ENCODE data around the gene TCEAL7.

The TCEAL7 gene

DNA sequence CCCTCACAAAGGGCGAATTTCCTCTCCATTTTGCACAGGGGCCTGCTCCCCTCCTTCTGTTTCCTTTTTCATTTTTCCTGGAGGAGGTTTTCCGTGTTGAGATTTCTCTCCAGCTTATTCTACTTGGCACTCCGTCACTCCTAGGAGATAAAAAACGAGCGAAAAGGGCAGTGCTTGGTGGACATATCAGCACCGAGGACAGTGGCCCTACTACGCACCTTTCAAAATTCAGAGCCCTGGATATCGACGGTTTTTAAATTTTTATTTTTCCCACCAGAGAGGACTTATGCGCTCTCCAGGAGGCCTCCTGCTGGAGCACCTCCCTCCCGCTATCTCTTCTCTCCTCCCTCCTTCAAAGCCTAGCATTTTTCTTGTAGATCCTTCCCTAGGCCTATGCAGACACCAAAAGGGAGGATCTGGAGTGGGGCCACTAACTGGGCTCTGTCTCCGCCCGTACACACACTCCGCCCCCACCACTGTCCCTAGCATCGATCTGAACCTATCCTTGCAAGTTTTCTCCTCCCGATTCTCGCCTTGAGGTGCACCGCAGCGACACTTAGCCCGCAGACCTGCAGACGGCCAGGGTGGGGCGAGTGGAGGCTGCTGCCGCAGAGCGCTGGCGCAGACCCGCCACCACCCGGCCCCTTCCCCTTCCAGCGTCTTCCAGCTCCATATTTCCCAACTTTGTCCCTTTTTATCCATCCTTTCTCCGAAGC is 17.8 kb downstream of the TCEAL7 start:
- TF ChIP-seq TAF1 (IDR thresholded peaks at IDR 0.05; ENCODE audit: borderline replicate concordance, insufficient read depth, low read length), result no peak
- TF ChIP-seq SIN3A (IDR thresholded peaks at IDR 0.05; ENCODE audit: borderline replicate concordance, insufficient read depth, low read length), result no peak
- no peak for TF ChIP-seq FOXP2 (optimal IDR thresholded peaks at IDR 0.05; ENCODE audit: borderline replicate concordance, extremely low read depth, extremely low read length, insufficient read depth)
- TF ChIP-seq, protein P1, sequence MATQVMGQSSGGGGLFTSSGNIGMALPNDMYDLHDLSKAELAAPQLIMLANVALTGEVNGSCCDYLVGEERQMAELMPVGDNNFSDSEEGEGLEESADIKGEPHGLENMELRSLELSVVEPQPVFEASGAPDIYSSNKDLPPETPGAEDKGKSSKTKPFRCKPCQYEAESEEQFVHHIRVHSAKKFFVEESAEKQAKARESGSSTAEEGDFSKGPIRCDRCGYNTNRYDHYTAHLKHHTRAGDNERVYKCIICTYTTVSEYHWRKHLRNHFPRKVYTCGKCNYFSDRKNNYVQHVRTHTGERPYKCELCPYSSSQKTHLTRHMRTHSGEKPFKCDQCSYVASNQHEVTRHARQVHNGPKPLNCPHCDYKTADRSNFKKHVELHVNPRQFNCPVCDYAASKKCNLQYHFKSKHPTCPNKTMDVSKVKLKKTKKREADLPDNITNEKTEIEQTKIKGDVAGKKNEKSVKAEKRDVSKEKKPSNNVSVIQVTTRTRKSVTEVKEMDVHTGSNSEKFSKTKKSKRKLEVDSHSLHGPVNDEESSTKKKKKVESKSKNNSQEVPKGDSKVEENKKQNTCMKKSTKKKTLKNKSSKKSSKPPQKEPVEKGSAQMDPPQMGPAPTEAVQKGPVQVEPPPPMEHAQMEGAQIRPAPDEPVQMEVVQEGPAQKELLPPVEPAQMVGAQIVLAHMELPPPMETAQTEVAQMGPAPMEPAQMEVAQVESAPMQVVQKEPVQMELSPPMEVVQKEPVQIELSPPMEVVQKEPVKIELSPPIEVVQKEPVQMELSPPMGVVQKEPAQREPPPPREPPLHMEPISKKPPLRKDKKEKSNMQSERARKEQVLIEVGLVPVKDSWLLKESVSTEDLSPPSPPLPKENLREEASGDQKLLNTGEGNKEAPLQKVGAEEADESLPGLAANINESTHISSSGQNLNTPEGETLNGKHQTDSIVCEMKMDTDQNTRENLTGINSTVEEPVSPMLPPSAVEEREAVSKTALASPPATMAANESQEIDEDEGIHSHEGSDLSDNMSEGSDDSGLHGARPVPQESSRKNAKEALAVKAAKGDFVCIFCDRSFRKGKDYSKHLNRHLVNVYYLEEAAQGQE (IDR thresholded peaks at IDR 0.05; ENCODE audit: insufficient read depth in 1 of 2, low read depth in 2 of 2, low read length in 2 of 2), result peak in 1 of 2 experiments; percentile 67; a peak in 2 of 4 replicates
- TF ChIP-seq POLR2AphosphoS5 (IDR thresholded peaks at IDR 0.05; ENCODE audit: low read depth, low read length), result no peak

DNA sequence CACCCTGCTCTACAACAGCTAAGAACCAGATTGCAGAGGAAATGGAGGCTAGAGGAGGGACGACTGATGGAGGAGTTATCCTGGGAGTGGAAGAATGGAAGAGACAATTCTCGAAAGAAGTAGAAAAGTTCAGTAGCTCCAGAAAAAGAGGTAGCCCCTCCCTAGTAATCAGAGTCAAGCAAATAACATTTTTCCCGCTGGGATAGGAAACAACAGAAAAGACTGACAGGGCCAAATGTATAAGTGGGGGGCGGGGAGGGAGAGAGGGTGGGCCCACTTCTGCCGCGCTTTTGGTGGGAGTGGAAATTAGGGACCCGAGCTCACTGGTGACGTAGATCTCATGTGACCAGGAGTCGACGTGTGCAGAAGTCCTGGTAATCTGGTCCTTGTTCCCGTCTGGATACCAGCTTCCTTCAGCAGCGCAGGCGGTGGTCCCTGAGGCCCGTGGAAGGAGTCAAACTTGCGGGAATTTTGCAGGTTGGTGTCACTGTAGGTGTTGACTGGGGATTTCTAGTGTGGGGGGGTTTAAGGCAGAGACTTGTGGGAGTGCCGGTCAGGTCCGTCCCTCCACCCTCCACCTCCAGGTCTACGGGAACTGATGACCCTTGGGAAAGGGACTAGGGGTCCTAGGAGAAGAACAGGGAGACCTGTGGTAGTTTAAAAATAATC is 26.2 kb downstream of the TCEAL7 start, which contains the start of gene TCEAL9:
Gene TCEAL9, plus strand, starts transcription at position 377 of the 669 bp plus-strand sequence. CDS start 1,179 bp downstream, outside the sequence.
- TF ChIP-seq TAF1 (IDR thresholded peaks at IDR 0.05; ENCODE audit: borderline replicate concordance, insufficient read depth, low read length) (no peak), FOXP2 (optimal IDR thresholded peaks at IDR 0.05; ENCODE audit: borderline replicate concordance, extremely low read depth, extremely low read length, insufficient read depth) (no peak), SIN3A (IDR thresholded peaks at IDR 0.05; ENCODE audit: borderline replicate concordance, insufficient read depth, low read length) (no peak), POLR2AphosphoS5 (IDR thresholded peaks at IDR 0.05; ENCODE audit: low read depth, low read length) (no peak)
- TF ChIP-seq, protein P1 (IDR thresholded peaks at IDR 0.05; ENCODE audit: insufficient read depth in 1 of 2, low read depth in 2 of 2, low read length in 2 of 2), result no peak

DNA sequence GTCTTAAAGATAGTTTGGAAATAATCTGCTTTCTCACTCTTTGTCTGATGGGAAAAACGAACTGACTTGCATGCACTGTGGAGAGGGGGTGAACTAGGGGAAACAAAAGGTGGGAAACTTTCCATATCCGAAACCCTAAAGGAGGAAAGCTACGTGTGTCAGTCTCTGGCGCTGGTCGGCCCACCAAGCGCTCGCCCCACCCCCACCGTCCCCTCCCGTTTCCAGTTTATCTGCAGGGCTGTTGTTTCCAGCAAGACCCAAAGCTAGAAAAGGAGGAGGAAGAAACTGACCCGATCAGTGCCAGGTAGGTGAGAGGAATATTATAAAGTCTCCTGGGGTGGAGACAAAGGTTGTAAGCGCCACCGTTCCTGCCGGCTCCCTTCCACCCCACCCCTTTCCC is 26.8 kb downstream of the TCEAL7 start:
- TF ChIP-seq TAF1 (IDR thresholded peaks at IDR 0.05; ENCODE audit: borderline replicate concordance, insufficient read depth, low read length) (no peak), SIN3A (IDR thresholded peaks at IDR 0.05; ENCODE audit: borderline replicate concordance, insufficient read depth, low read length) (no peak), FOXP2 (optimal IDR thresholded peaks at IDR 0.05; ENCODE audit: borderline replicate concordance, extremely low read depth, extremely low read length, insufficient read depth) (no peak), POLR2AphosphoS5 (IDR thresholded peaks at IDR 0.05; ENCODE audit: low read depth, low read length) (no peak)
- TF ChIP-seq, protein P1 (IDR thresholded peaks at IDR 0.05; ENCODE audit: insufficient read depth in 1 of 2, low read depth in 2 of 2, low read length in 2 of 2), result no peak

DNA sequence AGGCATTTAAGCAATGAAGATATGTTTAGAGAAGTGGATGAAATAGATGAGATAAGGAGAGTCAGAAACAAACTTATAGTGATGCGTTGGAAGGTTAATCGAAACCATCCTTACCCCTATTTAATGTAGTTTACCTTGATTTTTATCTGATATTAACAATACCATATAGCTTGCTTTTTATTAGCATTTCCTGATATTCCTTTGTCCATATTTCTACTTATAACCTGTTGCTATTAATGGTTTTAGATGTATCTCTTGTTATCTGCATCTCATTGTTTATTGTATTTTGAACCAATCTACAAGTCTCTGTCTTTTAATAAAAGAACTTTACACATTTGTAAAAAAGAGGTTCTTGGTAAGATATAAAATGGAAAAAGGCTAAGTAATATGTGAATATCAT is 27.8 kb downstream of the TCEAL7 start:
- TF ChIP-seq TAF1 (IDR thresholded peaks at IDR 0.05; ENCODE audit: borderline replicate concordance, insufficient read depth, low read length) (no peak), POLR2AphosphoS5 (IDR thresholded peaks at IDR 0.05; ENCODE audit: low read depth, low read length) (no peak), SIN3A (IDR thresholded peaks at IDR 0.05; ENCODE audit: borderline replicate concordance, insufficient read depth, low read length) (no peak), FOXP2 (optimal IDR thresholded peaks at IDR 0.05; ENCODE audit: borderline replicate concordance, extremely low read depth, extremely low read length, insufficient read depth) (no peak)
- TF ChIP-seq, protein P1 (IDR thresholded peaks at IDR 0.05; ENCODE audit: insufficient read depth in 1 of 2, low read depth in 2 of 2, low read length in 2 of 2), result no peak

All from PFSK-1 (cell line).